IMR-90 (cell line): ENCODE data around the gene CST11. TPM values are rescaled to one million over a fixed set of nuclear protein-coding genes. Genes with fewer than 3 reads are reported as not detected.

Experiments used
- ATAC-seq: fragments of 200-7000 bp; cut with Tn5 transposase; 2 replicates; pipeline ENCODE4 v1.9.1; 2020; ENCODE audit warnings: low read depth, mild to moderate bottlenecking, moderate library complexity
- BruUV-seq: library from RNA; stranded (reverse); fragments of 400-500 nt; replicated peaks from 2 replicates; lab custom pipeline; 2021; lab: Mats Ljungman, UMichigan
- CTCF ChIA-PET: fragments of 300-600 bp; formaldehyde crosslinking; extraction: SDS; loops from one replicate; lab custom pipeline; 2021; ENCODE audit warnings: antibody characterized with exemption; lab: Yijun Ruan, JAX
- POLR2A ChIA-PET: fragments of 300-600 bp; sonication (Branson Sonifier 250); formaldehyde crosslinking; loops from one replicate; lab custom pipeline; 2022; ENCODE audit warnings: antibody characterized with exemption; ENCODE audit not compliant: unreplicated experiment; lab: Charles Lee
- DNase-seq: peaks from one replicate; pipeline ENCODE4 v3.0.0; 2013
- H2AFZ ChIP-seq: replicated peaks from 2 replicates; pipeline ENCODE3; 2013; ENCODE audit warnings: low read length, mild to moderate bottlenecking; ENCODE audit not compliant: poor library complexity
- H2AK5ac ChIP-seq: 2 replicates; pipeline ENCODE4 v1.6.1; 2013; ENCODE audit warnings: low read depth, low read length, inconsistent platforms
- H2AK9ac ChIP-seq: replicated peaks from 2 replicates; pipeline ENCODE3; 2013; ENCODE audit warnings: mild to moderate bottlenecking, low read depth, low read length, moderate library complexity; ENCODE audit not compliant: poor library complexity
- H2BK120ac ChIP-seq: 2 replicates; pipeline ENCODE4 v1.6.1; 2013; ENCODE audit warnings: low read depth, low read length, inconsistent platforms
- H2BK15ac ChIP-seq: 3 replicates; pipeline ENCODE4 v1.6.1; 2013; ENCODE audit warnings: low read depth, low read length, inconsistent platforms
- H2BK20ac ChIP-seq: 2 replicates; pipeline ENCODE4 v1.6.1; 2013; ENCODE audit warnings: low read depth, mild to moderate bottlenecking, inconsistent platforms, low read length, moderate library complexity
- H2BK5ac ChIP-seq: 2 replicates; pipeline ENCODE4 v1.6.1; 2013; ENCODE audit warnings: mild to moderate bottlenecking, low read depth, low read length, inconsistent platforms; ENCODE audit not compliant: poor library complexity, severe bottlenecking
- H3K14ac ChIP-seq: replicated peaks from 2 replicates; pipeline ENCODE4 v1.6.1; 2013; ENCODE audit warnings: low read depth, low read length, inconsistent platforms
- H3K18ac ChIP-seq: 2 replicates; pipeline ENCODE4 v1.6.1; 2013; ENCODE audit warnings: low read depth, low read length, control low read depth
- H3K23ac ChIP-seq: 2 replicates; pipeline ENCODE4 v1.6.1; 2013; ENCODE audit warnings: low read depth, low read length, inconsistent platforms
- H3K27ac ChIP-seq: 2 replicates; pipeline ENCODE4 v1.5.1; 2013; ENCODE audit warnings: mild to moderate bottlenecking, control low read depth, low read length; ENCODE audit not compliant: insufficient read depth
- H3K27me3 ChIP-seq: 2 replicates; pipeline ENCODE4 v1.6.1; 2013; ENCODE audit warnings: low read length; ENCODE audit not compliant: control insufficient read depth, insufficient read depth
- H3K36me3 ChIP-seq: 2 replicates; pipeline ENCODE4 v1.6.1; 2013; ENCODE audit warnings: low read length, mixed read lengths; ENCODE audit not compliant: control insufficient read depth, insufficient read depth
- H3K4ac ChIP-seq: 2 replicates; pipeline ENCODE4 v1.6.1; 2013; ENCODE audit warnings: low read depth, low read length, inconsistent platforms
- H3K4me1 ChIP-seq: 2 replicates; pipeline ENCODE4 v1.6.1; 2013; ENCODE audit warnings: low read length, mixed read lengths; ENCODE audit not compliant: control insufficient read depth, insufficient read depth
- H3K4me2 ChIP-seq: 2 replicates; pipeline ENCODE4 v1.6.1; 2013; ENCODE audit warnings: low read depth, mild to moderate bottlenecking, control low read depth, low read length, moderate library complexity
- H3K4me3 ChIP-seq: 2 replicates; pipeline ENCODE4 v1.5.1; 2013; ENCODE audit warnings: low read depth, mild to moderate bottlenecking, control low read depth, low read length, moderate library complexity; ENCODE audit not compliant: insufficient read depth
- H3K56ac ChIP-seq: 2 replicates; pipeline ENCODE4 v1.6.1; 2013; ENCODE audit warnings: low read length, inconsistent platforms; ENCODE audit not compliant: insufficient read depth; ENCODE audit errors: extremely low read depth
- H3K79me1 ChIP-seq, 2 experiments: 2 replicates each; pipeline ENCODE4 v1.6.1; 2013; ENCODE audit warnings: low read length in 2 of 2, inconsistent platforms in 1 of 2, low read depth in 1 of 2
- H3K9ac ChIP-seq: 2 replicates; pipeline ENCODE4 v1.6.1; 2013; ENCODE audit warnings: low read depth, low read length, control low read depth
- H3K9me1 ChIP-seq: 2 replicates; pipeline ENCODE4 v1.6.1; 2013; ENCODE audit warnings: low read length, inconsistent platforms; ENCODE audit not compliant: insufficient read depth
- H3K9me3 ChIP-seq: 2 replicates; pipeline ENCODE4 v1.6.1; 2013; ENCODE audit warnings: low read length; ENCODE audit not compliant: control insufficient read depth, insufficient read depth
- H4K20me1 ChIP-seq: 2 replicates; pipeline ENCODE4 v1.6.1; 2013; ENCODE audit warnings: low read length, inconsistent platforms; ENCODE audit not compliant: insufficient read depth
- H4K5ac ChIP-seq: 2 replicates; pipeline ENCODE4 v1.6.1; 2013; ENCODE audit warnings: mild to moderate bottlenecking, low read depth, low read length, control low read depth
- H4K8ac ChIP-seq, 2 experiments: 2 replicates each; pipeline ENCODE4 v1.6.1; 2013; ENCODE audit warnings: low read depth in 2 of 2, low read length in 2 of 2, control low read depth in 1 of 2, inconsistent platforms in 1 of 2
- H4K91ac ChIP-seq: 2 replicates; pipeline ENCODE4 v1.6.1; 2013; ENCODE audit warnings: low read depth, low read length, inconsistent platforms; ENCODE audit not compliant: insufficient read depth
- BHLHE40 ChIP-seq: fragments of 150-350 bp; IDR thresholded peaks from 2 replicates; pipeline ENCODE4 v1.6.1; 2016; ENCODE audit warnings: mild to moderate bottlenecking, low read depth, low read length
- MAFK ChIP-seq: IDR thresholded peaks from 2 replicates; pipeline ENCODE4 v1.6.1; 2012; ENCODE audit warnings: low read depth, low read length, improper control_type of control experiment
- MAZ ChIP-seq: IDR thresholded peaks from 2 replicates; pipeline ENCODE4 v1.6.1; 2012; ENCODE audit warnings: low read depth, mild to moderate bottlenecking, low read length, improper control_type of control experiment, moderate library complexity, borderline replicate concordance
- POLR2A ChIP-seq: IDR thresholded peaks from 2 replicates; pipeline ENCODE4 v1.6.1; 2012; ENCODE audit warnings: mild to moderate bottlenecking, low read depth, low read length
- RAD21 ChIP-seq: IDR thresholded peaks from 2 replicates; pipeline ENCODE4 v1.6.1; 2012; ENCODE audit warnings: low read length, improper control_type of control experiment
- WGBS, 2 experiments: methylation state at CpG; one replicate each; pipeline versions ENCODE4 v1.1.5 to v1.1.7; 2013; ENCODE audit warnings: missing lambda C conversion rate in 2 of 2; ENCODE audit not compliant: insufficient read length in 1 of 2; ENCODE audit errors: extremely low coverage in 2 of 2; 5-methylcytosine and 5-hydroxymethylcytosine counted together
- dilution Hi-C: fragments of 300-500 bp; cut with HindIII; formaldehyde crosslinking; loops from one replicate; pipeline ENCODE4 v1.14.3; 2018; ENCODE audit warnings: low sequenced_read_pairs; ENCODE audit not compliant: unreplicated experiment
- in situ Hi-C: fragments of 300-500 bp; cut with MboI; formaldehyde crosslinking; loops from 3 replicates; pipeline ENCODE4 v1.14.3; 2019; ENCODE audit warnings: low sequenced_read_pairs, inconsistent platforms, mixed read lengths
- intact Hi-C: fragments of 100-400 bp; cut with micrococcal nuclease; formaldehyde crosslinking; loops from 2 replicates; pipeline ENCODE4 v1.10.0; 2022
- polyA plus RNA-seq, 3 experiments: library from polyadenylated mRNA; depleted of rRNA; stranded (reverse); fragments of >200 nt; gene quantifications; 2 replicates each; pipeline ENCODE4 v1.2.3, GENCODE V29; 2012; ENCODE audit warnings: low replicate concordance in 1 of 3
- total RNA-seq: library from RNA; depleted of rRNA; stranded (reverse); fragments of >200 nt; gene quantifications from 2 replicates; pipeline ENCODE4 v1.2.3, GENCODE V29; 2012
- TF ChIP-seq, protein P1 (sequence below): fragments of 150-350 bp; IDR thresholded peaks from 2 replicates; pipeline ENCODE4 v1.6.1; 2017; ENCODE audit warnings: mild to moderate bottlenecking, antibody characterized with exemption, low read length, low read depth
- TF ChIP-seq, protein P2 (sequence below): conservative IDR thresholded peaks from 2 replicates; pipeline ENCODE4 v1.5.1; 2012; ENCODE audit warnings: mild to moderate bottlenecking, low read depth, low read length, improper control_type of control experiment

CST11 gene
- total and polyA plus RNA-seq, 2 of the 4 experiments (the other 2 are of a cell fraction) = not detected

DNA sequence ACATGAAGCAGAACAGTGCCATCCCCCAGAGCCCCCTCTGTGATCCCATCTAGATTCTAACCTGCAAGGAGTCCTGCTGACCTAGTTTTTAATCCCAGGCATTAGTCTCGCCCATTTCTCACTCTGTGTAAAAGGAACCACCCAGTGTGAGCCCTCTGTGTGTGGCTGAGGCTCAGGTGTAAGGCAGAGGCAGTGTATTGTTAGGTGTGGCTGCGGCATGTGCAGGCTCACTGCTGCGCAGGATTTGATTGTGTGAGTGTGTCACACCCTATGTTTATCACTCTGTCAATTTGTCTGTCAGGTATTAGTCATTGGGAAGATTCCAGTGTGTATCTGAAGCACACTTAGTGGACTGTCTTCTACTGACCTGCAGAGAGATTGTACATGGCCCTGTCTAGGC, 24.5 kb upstream of the CST11 start:
- H3K9ac ChIP-seq = no peak overlapping the region
- no peak overlapping the region for H2BK15ac ChIP-seq
- no peak overlapping the region for H3K14ac ChIP-seq
- no peaks in the 10 kb centered on the region for H3K27me3 ChIP-seq
- H3K9me3 ChIP-seq = no peaks in the 10 kb centered on the region
- no peaks in the 10 kb centered on the region for H4K20me1 ChIP-seq
- no peak overlapping the region for H2BK120ac ChIP-seq
- H2AFZ ChIP-seq = no peak overlapping the region
- H3K4me1 ChIP-seq = no peaks in the 10 kb centered on the region
- H3K18ac ChIP-seq = no peak overlapping the region
- ChIA-PET CTCF (no interaction called here), POLR2A (no interaction called here)
- no peak for TF ChIP-seq RAD21
- no peak for TF ChIP-seq BHLHE40
- TF ChIP-seq, protein P1, sequence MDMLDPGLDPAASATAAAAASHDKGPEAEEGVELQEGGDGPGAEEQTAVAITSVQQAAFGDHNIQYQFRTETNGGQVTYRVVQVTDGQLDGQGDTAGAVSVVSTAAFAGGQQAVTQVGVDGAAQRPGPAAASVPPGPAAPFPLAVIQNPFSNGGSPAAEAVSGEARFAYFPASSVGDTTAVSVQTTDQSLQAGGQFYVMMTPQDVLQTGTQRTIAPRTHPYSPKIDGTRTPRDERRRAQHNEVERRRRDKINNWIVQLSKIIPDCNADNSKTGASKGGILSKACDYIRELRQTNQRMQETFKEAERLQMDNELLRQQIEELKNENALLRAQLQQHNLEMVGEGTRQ = no peak
- TF ChIP-seq POLR2A = no peak
- TF ChIP-seq, protein P2, sequence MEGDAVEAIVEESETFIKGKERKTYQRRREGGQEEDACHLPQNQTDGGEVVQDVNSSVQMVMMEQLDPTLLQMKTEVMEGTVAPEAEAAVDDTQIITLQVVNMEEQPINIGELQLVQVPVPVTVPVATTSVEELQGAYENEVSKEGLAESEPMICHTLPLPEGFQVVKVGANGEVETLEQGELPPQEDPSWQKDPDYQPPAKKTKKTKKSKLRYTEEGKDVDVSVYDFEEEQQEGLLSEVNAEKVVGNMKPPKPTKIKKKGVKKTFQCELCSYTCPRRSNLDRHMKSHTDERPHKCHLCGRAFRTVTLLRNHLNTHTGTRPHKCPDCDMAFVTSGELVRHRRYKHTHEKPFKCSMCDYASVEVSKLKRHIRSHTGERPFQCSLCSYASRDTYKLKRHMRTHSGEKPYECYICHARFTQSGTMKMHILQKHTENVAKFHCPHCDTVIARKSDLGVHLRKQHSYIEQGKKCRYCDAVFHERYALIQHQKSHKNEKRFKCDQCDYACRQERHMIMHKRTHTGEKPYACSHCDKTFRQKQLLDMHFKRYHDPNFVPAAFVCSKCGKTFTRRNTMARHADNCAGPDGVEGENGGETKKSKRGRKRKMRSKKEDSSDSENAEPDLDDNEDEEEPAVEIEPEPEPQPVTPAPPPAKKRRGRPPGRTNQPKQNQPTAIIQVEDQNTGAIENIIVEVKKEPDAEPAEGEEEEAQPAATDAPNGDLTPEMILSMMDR = no peak
- no peak for TF ChIP-seq MAFK
- no peak for TF ChIP-seq MAZ
- no peak overlapping the region for H3K23ac ChIP-seq
- H3K4me3 ChIP-seq = no peak overlapping the region
- H3K4me2 ChIP-seq = no peak overlapping the region
- H2AK5ac ChIP-seq = no peak overlapping the region
- DNase-seq = no peak
- H3K36me3 ChIP-seq = no peaks in the 10 kb centered on the region
- no peak overlapping the region for H3K56ac ChIP-seq
- H2BK5ac ChIP-seq = no peak overlapping the region
- intact Hi-C loops (no loop called here), in situ Hi-C loops (no loop called here), dilution Hi-C loops (no loop called here)
- no peak overlapping the region for H4K91ac ChIP-seq
- WGBS, 2 experiments = no CpG with 5 or more reads among the region's 3 CpGs
- H3K79me1 ChIP-seq = no peaks in the 10 kb centered on the region
- H2AK9ac ChIP-seq = no peak overlapping the region
- H4K8ac ChIP-seq = no peak overlapping the region
- no peak overlapping the region for H3K27ac ChIP-seq
- H2BK20ac ChIP-seq = no peak overlapping the region
- peaks cover 5% of the 10 kb centered on the region; the same call in 1 of the 2 replicates for H3K9me1 ChIP-seq
- no peak overlapping the region for H4K5ac ChIP-seq
- no peak overlapping the region for H3K4ac ChIP-seq
- BruUV-seq = no TSS peak
- no peak for ATAC-seq
